Heart right ventricle (tissue), 16 donors: ENCODE measurements around the gene FAM222A. TPM values are rescaled to one million over a fixed set of nuclear protein-coding genes. Genes with fewer than 3 reads are reported as not detected.

Experiments
- ATAC-seq, 8 donors: fragments of 200-7000 bp; cut with Tn5 transposase; one replicate each; pipeline ENCODE4 v1.9.1; 2020; ENCODE audit warnings: mild to moderate bottlenecking in 8 of 8, moderate library complexity in 8 of 8, moderate number of reproducible peaks in 1 of 8
- DNase-seq, 2 donors: peaks; one replicate each; pipeline ENCODE4 v3.0.0-alpha.2; 2020
- H3K27ac ChIP-seq, 10 donors: fragments of 200-600 bp; sonication (generic) in 2 of 10; one replicate each; pipeline versions ENCODE4 v1.5.0 to v1.8.0; 2020 to 2022; ENCODE audit warnings: mild to moderate bottlenecking in 3 of 10
- H3K27me3 ChIP-seq, 7 donors: fragments of 200-600 bp; one replicate each; pipeline ENCODE4 v1.8.0; 2021 to 2022; ENCODE audit warnings: mild to moderate bottlenecking in 2 of 7
- H3K36me3 ChIP-seq, 9 donors: fragments of 200-600 bp; sonication (generic) in 1 of 9; one replicate each; pipeline versions ENCODE4 v1.5.0 to v1.8.0; 2020 to 2022; ENCODE audit warnings: mild to moderate bottlenecking in 2 of 9
- H3K4me1 ChIP-seq, 9 donors: fragments of 200-600 bp; sonication (generic) in 1 of 9; one replicate each; pipeline versions ENCODE4 v1.5.0 to v1.8.0; 2020 to 2022; ENCODE audit warnings: mild to moderate bottlenecking in 4 of 9
- H3K4me3 ChIP-seq, 10 donors: fragments of 200-600 bp; sonication (generic) in 2 of 10; one replicate each; pipeline versions ENCODE4 v1.5.0 to v1.8.0; 2020 to 2022; ENCODE audit warnings: mild to moderate bottlenecking in 7 of 10, moderate library complexity in 2 of 10
- H3K9me3 ChIP-seq, 11 donors: fragments of 200-600 bp in 10 of 11; sonication (generic) in 2 of 11; one replicate each; pipeline versions ENCODE4 v1.5.0 to v1.8.0; 2013 to 2022; ENCODE audit warnings: mild to moderate bottlenecking in 2 of 11, control low read depth in 1 of 11, moderate library complexity in 1 of 11
- WGBS, 2 donors: extraction: QIAGEN DNeasy Blood & Tissue Kit; methylation state at CpG; one replicate each; pipeline ENCODE4 v1.1.7; 2013; ENCODE audit warnings: inconsistent platforms in 1 of 2; 5-methylcytosine and 5-hydroxymethylcytosine counted together
- intact Hi-C, 10 donors: fragments of 100-400 bp; cut with DNase I; formaldehyde crosslinking; loops; one replicate each; pipeline versions ENCODE4 v1.11.1 to v1.14.2; 2022
- polyA plus RNA-seq, 2 donors: library from polyadenylated mRNA; stranded (reverse); fragments of 200-250 nt; gene quantifications; one replicate each; pipeline ENCODE4 v1.2.3, GENCODE V29; 2013
- total RNA-seq, 10 donors: library from RNA; stranded (reverse); fragmentation: NEBNext Ultra II Directional in 3 of 10; extraction: Animal tissue kit (Norgen Biotek cat#: 25700) in 3 of 10; gene quantifications; one replicate each; pipeline versions ENCODE4 v1.2.1 to v1.2.4, GENCODE V29; 2021 to 2023
- TF ChIP-seq, protein P1 (sequence below), 9 donors: fragments of 200-600 bp; sonication (generic) in 2 of 9; IDR thresholded peaks; one replicate each; pipeline versions ENCODE4 v1.5.0 to v1.8.0; 2021 to 2022; ENCODE audit warnings: antibody characterized with exemption in 9 of 9, mild to moderate bottlenecking in 5 of 9, moderate library complexity in 1 of 9
- donor health status: Arrhythmogenic right ventricular cardiomyopathy.
- donor health status: ischemic (EF 13 %, LVEDD 7.1; RV severe dilation, severe dysfunction).
- donor health status: healthy with polysubstance abuse.
- donor health status: DM: no; HTN: yes; CAD: no.
- donor health status: DM: no; HTN: no; CAD: no.
- donor health status: ischemic (EF 25% LVEDD 6.9; RV normal size, moderate dysfunction).
- donor health status: ischemic (EF 25% LVEDD 5.7; RV mildly dilated, moderate dysfunction).
- donor health status: healthy.
- donor health status: DM: yes; HTN: yes; CAD: no.
- donor health status: Ischemic cardiomyopathy.
- donor health status: ischemic (EF 35%, LVEDD 5.7; RV mildly dilated, moderate dysfunction).
- donor health status: nonischemic (EF 11% LVEDD 7.7; RV severe dilation, severe dysfunction).
- donor health status: DM: yes; HTN: yes; CAD: no.
- donor health status: PGD.
- donor health status: ischemic (EF 29% LVEDD 5.4; RV normal size, mild dysfunction).
- donor health status: nonischemic (EF 23%, LVEDD 6.1; RV moderate dilation, normal function).

FAM222A gene
- total and polyA plus RNA-seq, 12 donors = 2.7 to 26.0 (median 7.0) TPM

DNA sequence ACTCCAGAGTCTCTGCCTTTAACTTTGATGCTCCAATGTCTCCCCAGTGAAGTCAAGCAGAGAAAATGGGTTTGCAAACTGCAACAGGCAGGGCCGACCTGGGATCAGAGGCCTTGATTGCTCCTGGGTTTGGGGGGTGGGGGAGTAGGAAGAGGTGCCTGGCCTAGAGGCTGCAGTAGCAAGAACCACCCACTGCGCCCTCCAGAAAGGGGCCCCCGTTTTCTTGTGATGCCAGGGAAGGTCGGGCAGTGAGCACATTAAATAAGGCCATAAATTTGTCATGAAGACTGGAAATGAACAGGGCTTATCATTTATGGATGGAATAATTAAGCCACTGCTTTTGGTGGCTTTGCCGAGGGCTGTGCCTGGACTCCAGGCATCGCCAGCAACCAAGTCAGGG, 38.2 kb upstream of the FAM222A start:
- peaks cover 0 to 9% (median 0%) of the 10 kb centered on the region in 11 donors for H3K9me3 ChIP-seq
- TF ChIP-seq, protein P1, sequence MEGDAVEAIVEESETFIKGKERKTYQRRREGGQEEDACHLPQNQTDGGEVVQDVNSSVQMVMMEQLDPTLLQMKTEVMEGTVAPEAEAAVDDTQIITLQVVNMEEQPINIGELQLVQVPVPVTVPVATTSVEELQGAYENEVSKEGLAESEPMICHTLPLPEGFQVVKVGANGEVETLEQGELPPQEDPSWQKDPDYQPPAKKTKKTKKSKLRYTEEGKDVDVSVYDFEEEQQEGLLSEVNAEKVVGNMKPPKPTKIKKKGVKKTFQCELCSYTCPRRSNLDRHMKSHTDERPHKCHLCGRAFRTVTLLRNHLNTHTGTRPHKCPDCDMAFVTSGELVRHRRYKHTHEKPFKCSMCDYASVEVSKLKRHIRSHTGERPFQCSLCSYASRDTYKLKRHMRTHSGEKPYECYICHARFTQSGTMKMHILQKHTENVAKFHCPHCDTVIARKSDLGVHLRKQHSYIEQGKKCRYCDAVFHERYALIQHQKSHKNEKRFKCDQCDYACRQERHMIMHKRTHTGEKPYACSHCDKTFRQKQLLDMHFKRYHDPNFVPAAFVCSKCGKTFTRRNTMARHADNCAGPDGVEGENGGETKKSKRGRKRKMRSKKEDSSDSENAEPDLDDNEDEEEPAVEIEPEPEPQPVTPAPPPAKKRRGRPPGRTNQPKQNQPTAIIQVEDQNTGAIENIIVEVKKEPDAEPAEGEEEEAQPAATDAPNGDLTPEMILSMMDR (IDR thresholded peaks at IDR 0.05) = no peak
- no peaks in the 10 kb centered on the region for H3K36me3 ChIP-seq
- DNase-seq = no peak
- no peak overlapping the region for H3K4me3 ChIP-seq
- no peak for ATAC-seq
- H3K27me3 ChIP-seq = peaks cover 0 to 6% (median 0%) of the 10 kb centered on the region in 7 donors
- peaks cover 0 to under 1% (median 0%) of the 10 kb centered on the region in 9 donors for H3K4me1 ChIP-seq
- H3K27ac ChIP-seq = no peak overlapping the region
- 74 to 85% methylated on average over 6 of the region's 6 CpGs for WGBS, 2 donors
- intact Hi-C loops = no loop called here

DNA sequence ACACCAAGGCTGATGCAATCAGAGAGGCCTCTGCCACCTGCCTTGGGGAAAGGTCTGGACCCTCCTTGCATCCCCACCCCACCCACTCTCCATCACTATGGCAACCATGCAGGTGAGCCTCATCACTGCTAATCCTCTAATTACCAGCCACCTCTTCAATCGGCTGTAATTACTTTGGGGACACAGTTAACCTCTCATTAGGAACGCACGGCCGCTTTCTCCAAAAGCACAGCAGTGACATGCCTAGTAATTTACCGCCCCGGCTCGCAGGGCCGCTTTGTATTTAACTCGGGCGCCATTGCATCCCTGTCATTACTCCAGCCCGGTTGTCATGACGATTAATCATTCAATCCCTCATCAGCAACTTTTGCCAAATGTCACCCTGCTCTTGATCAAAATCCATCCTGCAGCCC, 36.3 kb upstream of the FAM222A start:
- Histone ChIP-seq H3K36me3 (no peaks in the 10 kb centered on the region), H3K9me3 (peaks cover 0 to 3% (median 0%) of the 10 kb centered on the region in 11 donors), H3K27ac (no peak overlapping the region), H3K27me3 (peaks cover 0 to 6% (median 0%) of the 10 kb centered on the region in 7 donors), H3K4me1 (peaks cover 0 to 5% (median 0%) of the 10 kb centered on the region in 9 donors), H3K4me3 (no peak overlapping the region)
- DNase-seq = no peak
- no peak for ATAC-seq
- TF ChIP-seq, protein P1 (IDR thresholded peaks at IDR 0.05) = no peak
- WGBS, 2 donors = 69 to 72% methylated on average over 12 of the region's 12 CpGs
- intact Hi-C loops = no loop called here

DNA sequence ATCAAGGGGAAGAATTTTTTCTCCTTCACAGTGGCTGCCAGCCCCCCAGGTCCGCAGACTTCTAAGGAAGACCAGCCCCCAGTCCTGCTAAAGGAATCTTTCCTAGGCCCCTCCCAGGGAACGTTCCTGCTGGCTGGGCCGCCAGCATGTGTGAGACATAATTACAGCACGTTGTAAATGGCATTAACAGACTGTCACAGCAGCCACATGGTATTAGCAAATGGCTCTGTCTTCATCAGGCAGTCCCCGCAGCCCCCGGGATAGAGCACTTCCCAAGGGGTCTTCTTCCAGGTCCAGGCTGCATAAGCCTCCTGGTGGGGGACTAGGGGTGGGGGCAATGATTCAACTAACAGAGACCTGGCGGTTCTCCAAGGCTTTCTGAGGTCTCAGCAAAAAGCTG, 34.9 kb upstream of the FAM222A start:
- Histone ChIP-seq H3K36me3 (no peaks in the 10 kb centered on the region), H3K4me1 (peaks cover 0 to 5% (median 0%) of the 10 kb centered on the region in 9 donors), H3K27me3 (peaks cover 0 to 6% (median 0%) of the 10 kb centered on the region in 7 donors), H3K4me3 (no peak overlapping the region), H3K27ac (no peak overlapping the region), H3K9me3 (no peaks in the 10 kb centered on the region)
- intact Hi-C loops = no loop called here
- WGBS, 2 donors = 33 to 43% methylated on average over 7 of the region's 7 CpGs
- TF ChIP-seq, protein P1 (IDR thresholded peaks at IDR 0.05) = no peak
- DNase-seq (no peak), ATAC-seq (no peak)

DNA sequence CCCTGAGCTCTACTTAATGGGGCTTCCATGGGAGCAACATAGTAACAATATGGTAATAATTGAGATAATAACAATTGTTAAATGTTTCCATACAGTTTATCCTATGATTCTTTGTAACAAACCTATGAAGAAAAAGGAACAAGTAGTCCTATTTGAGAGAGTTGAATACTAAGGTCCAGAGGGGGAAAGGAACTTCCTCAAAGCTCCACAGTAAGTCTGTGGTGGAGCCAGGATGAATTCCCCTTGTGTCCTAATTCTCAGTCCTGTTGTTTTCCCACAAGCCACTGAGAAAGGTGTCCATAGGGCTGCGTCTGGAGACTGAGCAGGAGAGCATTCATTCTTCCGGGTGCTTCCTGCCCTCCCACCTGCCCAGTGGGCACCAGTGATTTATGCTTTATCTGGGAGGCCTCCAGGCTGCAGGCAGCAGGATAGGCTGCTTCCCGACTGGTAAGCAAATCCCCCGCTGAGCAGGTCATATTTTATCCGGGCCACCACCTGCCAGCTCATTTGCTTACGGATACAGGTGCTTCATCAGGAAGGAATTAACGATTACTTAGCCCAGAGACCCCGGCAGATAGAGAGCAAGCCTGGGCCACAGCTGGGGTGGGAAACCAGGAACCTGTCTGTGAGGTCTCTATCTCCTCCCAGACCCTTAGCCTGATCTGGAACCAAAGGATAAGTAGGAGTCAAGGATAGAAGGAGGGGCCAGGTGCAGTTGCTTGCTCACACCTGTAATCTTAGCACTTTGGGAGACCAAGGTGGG, 33.9 kb upstream of the FAM222A start:
- no peak for ATAC-seq
- TF ChIP-seq, protein P1 (IDR thresholded peaks at IDR 0.05) = no peak

More for the DNA sequence above, 33.9 kb upstream of the FAM222A start:
- Histone ChIP-seq H3K27me3 (peaks cover 0 to 6% (median 0%) of the 10 kb centered on the region in 7 donors), H3K4me3 (no peak overlapping the region), H3K9me3 (no peaks in the 10 kb centered on the region), H3K27ac (no peak overlapping the region), H3K4me1 (peaks cover 0 to 5% (median 0%) of the 10 kb centered on the region in 9 donors), H3K36me3 (no peaks in the 10 kb centered on the region)
- 57 to 71% methylated on average over 8 of the region's 8 CpGs for WGBS, 2 donors
- DNase-seq = no peak
- intact Hi-C loops = no loop called here
